NCI-H2081 treated with DMSO at 0.1 percent for 48 hours (cell line): Measurements from ENCODE around the gene PXDN.
"Not testable (repeated sequence)": the region's sequence is repeated elsewhere in the genome, so short reads cannot be mapped to it uniquely, and the experiment has no call there.

Experiments used
- DNase-seq: peaks from one replicate; lab custom pipeline; 2025; lab: John Stamatoyannopoulos, UW

PXDN gene

GRCh38 chr2:1777156-1777555 is 32.8 kb upstream of the PXDN start:
- DNase-seq = no peak

GRCh38 chr2:1775511-1776035 is 31.3 kb upstream of the PXDN start:
- DNase-seq = no peak

GRCh38 chr2:1774929-1775328 is 30.6 kb upstream of the PXDN start:
- no peak for DNase-seq

- DNase-seq = no peak
Observed at GRCh38 chr2:1773883-1774282, 29.6 kb upstream of the PXDN start.

GRCh38 chr2:1772471-1773267 is 28.4 kb upstream of the PXDN start:
- DNase-seq = no peak

GRCh38 chr2:1771626-1772280 is 27.4 kb upstream of the PXDN start:
- no peak for DNase-seq

- no peak for DNase-seq
Observed at GRCh38 chr2:1770566-1771380, 26.5 kb upstream of the PXDN start.

- DNase-seq = peak; percentile 45
Observed at GRCh38 chr2:1769703-1770422, 25.5 kb upstream of the PXDN start.

GRCh38 chr2:1767939-1768691 is 23.8 kb upstream of the PXDN start:
- DNase-seq = no peak

GRCh38 chr2:1766851-1767811 is 22.8 kb upstream of the PXDN start:
- no peak for DNase-seq

- DNase-seq = no peak
Observed at GRCh38 chr2:1766425-1766824, 22.1 kb upstream of the PXDN start.

GRCh38 chr2:1765201-1765600 is 20.9 kb upstream of the PXDN start:
- DNase-seq = not testable (repeated sequence)

- DNase-seq = no peak
Observed at GRCh38 chr2:1759611-1759930, 15.3 kb upstream of the PXDN start.

- DNase-seq = no peak
Observed at GRCh38 chr2:1758774-1759610, 14.7 kb upstream of the PXDN start.

GRCh38 chr2:1758171-1758570 is 13.9 kb upstream of the PXDN start:
- DNase-seq = no peak

- no peak for DNase-seq
Observed at GRCh38 chr2:1757567-1757966, 13.3 kb upstream of the PXDN start.

- DNase-seq = not testable (repeated sequence)
Observed at GRCh38 chr2:1757146-1757545, 12.8 kb upstream of the PXDN start.

- no peak for DNase-seq
Observed at GRCh38 chr2:1756456-1756855, 12.1 kb upstream of the PXDN start.
